Cardiac fibroblast (primary cell): ENCODE measurements around the gene ADAMTS12.

Source experiments
- DNase-seq, 2 donors: peaks; one replicate each; pipeline versions ENCODE4 v3.0.0 to v3.0.0-alpha.2; 2010; ENCODE audit warnings: low read depth in 2 of 2
- H3K4me3 ChIP-seq, 2 donors: replicated peaks in 1 of 2; 1 replicate in 1 of 2; 2 replicates in 1 of 2; pipeline ENCODE4 v1.5.1; 2011; ENCODE audit warnings: low read depth in 2 of 2, low read length in 2 of 2, mild to moderate bottlenecking in 2 of 2, moderate library complexity in 1 of 2
- CTCF ChIP-seq: IDR thresholded peaks from one replicate; pipeline ENCODE4 v1.5.1; 2011; ENCODE audit warnings: low read depth, mild to moderate bottlenecking, low read length, inconsistent platforms

ADAMTS12 gene

GRCh38 chr5:33684496-33685159 lies 207.2 kb downstream of the ADAMTS12 start:
- no peak overlapping the region for H3K4me3 ChIP-seq
- no peak for DNase-seq
- TF ChIP-seq CTCF, result no peak

DNA sequence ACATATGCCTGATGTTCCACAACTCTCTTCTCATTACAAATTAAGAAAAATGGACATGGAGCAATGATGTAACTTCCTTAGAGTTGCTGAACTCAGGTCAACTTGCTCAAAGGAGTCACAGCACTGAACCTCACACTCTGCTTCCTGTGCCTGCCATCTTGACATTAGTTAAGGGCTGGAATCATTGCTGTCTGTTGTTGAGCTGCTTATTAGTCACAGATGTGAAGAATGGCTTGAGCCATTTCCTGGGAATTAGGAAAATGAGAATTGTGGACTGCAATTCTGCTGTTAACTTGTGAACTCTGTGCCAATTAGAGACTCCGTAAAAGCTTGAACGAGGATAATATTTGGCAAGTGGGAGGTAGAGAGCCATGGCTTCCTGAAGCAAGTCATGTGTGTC lies 212.0 kb downstream of the ADAMTS12 start:
- H3K4me3 ChIP-seq, result no peak overlapping the region
- DNase-seq, result peak; percentile 66 to 71
- TF ChIP-seq CTCF, result no peak

DNA sequence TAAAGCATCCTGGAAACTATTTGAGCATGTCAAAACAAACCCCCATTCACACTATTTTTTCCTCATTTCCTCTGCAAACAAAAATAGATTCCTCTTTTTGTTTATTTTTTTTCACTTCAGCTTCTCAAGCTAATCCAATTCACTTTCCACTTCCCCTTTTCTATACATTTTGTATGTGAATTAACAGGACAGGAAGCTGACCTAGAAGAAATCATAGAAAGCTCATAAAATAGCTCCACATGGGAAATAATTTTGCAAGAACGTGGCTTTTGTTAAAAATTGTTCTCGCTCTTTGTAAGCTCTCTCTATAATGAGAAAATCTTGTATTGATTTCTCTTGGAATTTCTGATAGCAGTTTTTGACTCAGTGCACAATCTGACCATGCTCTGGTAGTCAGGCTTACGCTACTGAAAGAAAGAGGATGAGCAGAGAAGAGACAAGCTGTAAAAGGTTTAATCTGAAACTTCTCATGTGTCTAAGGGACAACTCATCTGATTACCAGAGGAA lies 215.8 kb downstream of the ADAMTS12 start:
- DNase-seq, result no peak
- no peak for TF ChIP-seq CTCF
- H3K4me3 ChIP-seq, result no peak overlapping the region

DNA sequence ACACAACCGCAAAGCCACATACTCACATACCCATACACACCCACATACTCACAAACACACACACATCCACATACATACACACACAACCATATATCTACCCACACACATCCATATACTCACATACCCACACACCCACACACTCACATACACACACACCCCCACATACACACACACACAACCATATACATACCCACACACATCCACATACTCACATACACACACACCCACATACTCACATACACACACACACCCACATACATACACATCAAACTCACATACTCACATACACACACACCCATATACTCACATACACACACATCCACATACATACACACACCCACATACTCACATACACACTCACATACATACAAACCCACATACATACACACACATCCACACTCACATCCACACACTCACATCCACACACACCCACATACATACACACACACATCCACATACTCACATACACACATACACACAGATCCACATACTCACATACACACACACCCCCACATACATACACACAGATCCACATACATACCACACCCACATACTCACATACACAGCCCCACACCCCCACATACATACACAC lies 220.0 kb downstream of the ADAMTS12 start:
- no peak for DNase-seq
- TF ChIP-seq CTCF, result no peak
- H3K4me3 ChIP-seq, result no peak overlapping the region

GRCh38 chr5:33662722-33663427 lies 228.9 kb downstream of the ADAMTS12 start:
- no peak for TF ChIP-seq CTCF
- H3K4me3 ChIP-seq, result no peak overlapping the region
- peak in 1 of 2 donors; percentile 74 for DNase-seq

GRCh38 chr5:33659526-33660169 lies 232.1 kb downstream of the ADAMTS12 start:
- TF ChIP-seq CTCF, result no peak
- H3K4me3 ChIP-seq, result no peak overlapping the region
- no peak for DNase-seq
